ENCODE measurements around the gene MED29.

DNA sequence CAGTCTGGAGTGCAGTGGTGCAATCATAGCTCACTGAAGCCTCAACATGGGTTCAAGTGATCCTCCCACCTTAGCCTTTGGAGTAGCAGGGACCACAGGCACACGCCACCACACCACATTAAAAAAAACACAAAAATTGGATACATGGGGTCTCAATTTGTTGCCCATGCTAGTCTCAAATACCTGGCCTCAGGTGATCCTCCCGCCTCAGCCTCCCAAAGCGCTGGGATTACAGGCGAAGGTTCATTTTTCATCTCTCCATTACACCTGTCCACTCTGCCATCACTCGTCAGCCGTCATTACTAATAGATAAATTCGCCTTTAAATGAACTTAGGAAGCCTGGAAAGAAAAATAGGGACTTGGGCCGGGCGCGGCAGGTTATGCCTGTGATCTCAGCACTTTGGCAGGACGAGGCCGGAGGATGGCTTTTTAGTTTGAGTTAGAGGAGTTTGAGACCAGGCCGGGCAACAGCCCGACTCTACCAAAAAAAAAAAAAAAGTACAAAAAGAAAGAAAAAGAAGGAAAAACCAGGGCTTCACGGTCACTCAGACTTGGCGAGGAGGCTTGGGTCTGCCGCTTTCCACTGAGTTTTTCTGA lies 53.5 kb downstream of the MED29 start:
- no peak for TF ChIP-seq POLR2A (IDR thresholded peaks at IDR 0.05; ENCODE audit: low read length)
- TF ChIP-seq GATA1 (IDR thresholded peaks at IDR 0.05; ENCODE audit: low read depth, low read length) = no peak

Measured in erythroblast (primary cell).